SU-DHL-6 (cell line): ENCODE measurements around the gene NFATC1.

Source experiments
- H2AFZ ChIP-seq: fragments of 200-600 bp; sonication (generic); 2 replicates; pipeline ENCODE4 v1.6.1; 2014; ENCODE audit warnings: low read depth, mild to moderate bottlenecking, moderate library complexity, mixed read lengths, antibody characterized with exemption, low read length; ENCODE audit not compliant: severe bottlenecking
- H3F3A ChIP-seq: fragments of 200-600 bp; shearing (Covaris generic); 2 replicates; pipeline ENCODE4 v1.6.0; 2016; ENCODE audit warnings: antibody characterized with exemption, mild to moderate bottlenecking; ENCODE audit not compliant: insufficient read depth
- H3K27ac ChIP-seq: fragments of 200-600 bp; sonication (generic); 2 replicates; pipeline ENCODE4 v1.5.1; 2016; ENCODE audit warnings: low read depth, mild to moderate bottlenecking, low read length, moderate library complexity, mixed read lengths
- H3K27me3 ChIP-seq: fragments of 200-600 bp; sonication (generic), shearing (Covaris generic); 2 replicates; pipeline ENCODE4 v1.6.0; 2014; ENCODE audit warnings: mild to moderate bottlenecking, low read length
- H3K36me3 ChIP-seq: fragments of 200-600 bp; sonication (generic); 2 replicates; pipeline ENCODE4 v1.6.1; 2014; ENCODE audit warnings: mild to moderate bottlenecking, low read length, mixed read lengths
- H3K4me2 ChIP-seq: fragments of 300-600, 200-600 bp; shearing (Covaris generic), sonication (generic); 2 replicates; pipeline ENCODE4 v1.6.0; 2014; ENCODE audit warnings: low read length, low read depth, mild to moderate bottlenecking; ENCODE audit not compliant: poor library complexity, severe bottlenecking
- H3K4me3 ChIP-seq: fragments of 200-600 bp; sonication (generic); 2 replicates; pipeline ENCODE4 v1.5.1; 2014; ENCODE audit warnings: antibody characterized with exemption, low read length, mild to moderate bottlenecking, mixed read lengths; ENCODE audit not compliant: insufficient read depth, poor library complexity, severe bottlenecking
- H3K79me2 ChIP-seq: fragments of 200-600 bp; sonication (generic); 2 replicates; pipeline ENCODE4 v1.6.1; 2014; ENCODE audit warnings: mild to moderate bottlenecking, low read length, moderate library complexity; ENCODE audit not compliant: insufficient read depth
- H3K9ac ChIP-seq: fragments of 200-600 bp; sonication (generic); 2 replicates; pipeline ENCODE4 v1.7.0; 2014; ENCODE audit warnings: mild to moderate bottlenecking, low read length
- H3K9me2 ChIP-seq: fragments of 200-600 bp; sonication (generic); replicated peaks from 2 replicates; pipeline ENCODE4 v1.6.1; 2014; ENCODE audit warnings: low read length; ENCODE audit not compliant: insufficient read depth
- H3K9me3 ChIP-seq: fragments of 200-600 bp; sonication (generic); 2 replicates; pipeline ENCODE4 v1.6.1; 2014; ENCODE audit warnings: low read length, mixed read lengths; ENCODE audit not compliant: insufficient read depth
- H4K20me1 ChIP-seq: fragments of 200-600 bp; sonication (generic); 2 replicates; pipeline ENCODE4 v1.6.1; 2014; ENCODE audit warnings: low read depth, mild to moderate bottlenecking, antibody characterized with exemption, low read length, moderate library complexity, mixed read lengths
- EZH2phosphoT487 ChIP-seq: fragments of 200-600 bp; sonication (generic), shearing (Covaris generic); conservative IDR thresholded peaks from 2 replicates; pipeline ENCODE4 v1.6.1; 2018; ENCODE audit warnings: mild to moderate bottlenecking, antibody characterized with exemption, low read length, moderate library complexity, mixed read lengths
- TF ChIP-seq, protein P1 (sequence below): fragments of 200-600 bp; sonication (generic); IDR thresholded peaks from one replicate; pipeline ENCODE4 v1.5.1; 2017; ENCODE audit warnings: antibody characterized with exemption, mild to moderate bottlenecking, low read length, moderate library complexity; ENCODE audit not compliant: insufficient read depth, poor library complexity, severe bottlenecking

The NFATC1 gene

DNA sequence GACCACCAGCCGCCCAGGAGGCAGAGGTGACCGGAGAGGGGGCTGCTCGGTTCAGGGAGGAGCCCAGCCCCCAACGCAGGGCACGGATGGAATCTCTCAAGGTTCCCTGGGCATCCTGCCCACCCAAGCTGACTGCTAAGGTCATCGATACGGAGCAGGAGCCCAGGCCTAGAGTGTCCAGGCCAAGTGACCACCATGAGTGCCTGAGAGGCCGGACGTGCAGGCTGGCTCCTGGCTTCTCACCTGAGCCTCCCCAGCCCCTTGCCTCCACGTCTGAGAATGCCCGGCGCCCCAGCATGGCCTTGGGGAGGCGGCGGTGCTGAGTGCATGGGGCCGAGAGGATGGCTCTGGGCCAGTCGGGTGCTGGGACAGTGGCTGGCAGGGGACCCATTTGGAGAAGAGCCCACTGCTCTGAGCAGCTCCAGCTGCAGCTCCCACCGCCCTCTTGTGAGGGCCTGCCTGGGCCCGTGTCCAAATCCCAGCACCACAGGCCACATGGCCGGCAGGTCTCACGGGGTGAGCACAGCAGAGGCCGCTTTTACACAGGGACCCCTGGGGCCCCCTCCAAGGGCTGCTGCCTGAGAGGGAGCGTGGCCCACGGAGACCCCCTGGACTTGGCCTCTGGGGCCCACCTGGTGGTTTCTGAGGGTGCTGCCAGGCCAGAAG lies 181.1 kb downstream of the NFATC1 start:
- no peak overlapping the region for H3K9ac ChIP-seq
- no peak overlapping the region for H3K4me3 ChIP-seq
- H3K27me3 ChIP-seq = no peaks in the 10 kb centered on the region
- no peaks in the 10 kb centered on the region for H3K79me2 ChIP-seq
- peaks cover 17% of the 10 kb centered on the region for H3K9me3 ChIP-seq
- no peaks in the 10 kb centered on the region for H3F3A ChIP-seq
- no peaks in the 10 kb centered on the region for H4K20me1 ChIP-seq
- no peaks in the 10 kb centered on the region for H3K36me3 ChIP-seq
- H3K4me2 ChIP-seq = no peak overlapping the region
- no peaks in the 10 kb centered on the region for H3K9me2 ChIP-seq
- H2AFZ ChIP-seq = no peak overlapping the region
- no peak for TF ChIP-seq EZH2phosphoT487
- TF ChIP-seq, protein P1, sequence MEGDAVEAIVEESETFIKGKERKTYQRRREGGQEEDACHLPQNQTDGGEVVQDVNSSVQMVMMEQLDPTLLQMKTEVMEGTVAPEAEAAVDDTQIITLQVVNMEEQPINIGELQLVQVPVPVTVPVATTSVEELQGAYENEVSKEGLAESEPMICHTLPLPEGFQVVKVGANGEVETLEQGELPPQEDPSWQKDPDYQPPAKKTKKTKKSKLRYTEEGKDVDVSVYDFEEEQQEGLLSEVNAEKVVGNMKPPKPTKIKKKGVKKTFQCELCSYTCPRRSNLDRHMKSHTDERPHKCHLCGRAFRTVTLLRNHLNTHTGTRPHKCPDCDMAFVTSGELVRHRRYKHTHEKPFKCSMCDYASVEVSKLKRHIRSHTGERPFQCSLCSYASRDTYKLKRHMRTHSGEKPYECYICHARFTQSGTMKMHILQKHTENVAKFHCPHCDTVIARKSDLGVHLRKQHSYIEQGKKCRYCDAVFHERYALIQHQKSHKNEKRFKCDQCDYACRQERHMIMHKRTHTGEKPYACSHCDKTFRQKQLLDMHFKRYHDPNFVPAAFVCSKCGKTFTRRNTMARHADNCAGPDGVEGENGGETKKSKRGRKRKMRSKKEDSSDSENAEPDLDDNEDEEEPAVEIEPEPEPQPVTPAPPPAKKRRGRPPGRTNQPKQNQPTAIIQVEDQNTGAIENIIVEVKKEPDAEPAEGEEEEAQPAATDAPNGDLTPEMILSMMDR = no peak
- H3K27ac ChIP-seq = no peak overlapping the region

DNA sequence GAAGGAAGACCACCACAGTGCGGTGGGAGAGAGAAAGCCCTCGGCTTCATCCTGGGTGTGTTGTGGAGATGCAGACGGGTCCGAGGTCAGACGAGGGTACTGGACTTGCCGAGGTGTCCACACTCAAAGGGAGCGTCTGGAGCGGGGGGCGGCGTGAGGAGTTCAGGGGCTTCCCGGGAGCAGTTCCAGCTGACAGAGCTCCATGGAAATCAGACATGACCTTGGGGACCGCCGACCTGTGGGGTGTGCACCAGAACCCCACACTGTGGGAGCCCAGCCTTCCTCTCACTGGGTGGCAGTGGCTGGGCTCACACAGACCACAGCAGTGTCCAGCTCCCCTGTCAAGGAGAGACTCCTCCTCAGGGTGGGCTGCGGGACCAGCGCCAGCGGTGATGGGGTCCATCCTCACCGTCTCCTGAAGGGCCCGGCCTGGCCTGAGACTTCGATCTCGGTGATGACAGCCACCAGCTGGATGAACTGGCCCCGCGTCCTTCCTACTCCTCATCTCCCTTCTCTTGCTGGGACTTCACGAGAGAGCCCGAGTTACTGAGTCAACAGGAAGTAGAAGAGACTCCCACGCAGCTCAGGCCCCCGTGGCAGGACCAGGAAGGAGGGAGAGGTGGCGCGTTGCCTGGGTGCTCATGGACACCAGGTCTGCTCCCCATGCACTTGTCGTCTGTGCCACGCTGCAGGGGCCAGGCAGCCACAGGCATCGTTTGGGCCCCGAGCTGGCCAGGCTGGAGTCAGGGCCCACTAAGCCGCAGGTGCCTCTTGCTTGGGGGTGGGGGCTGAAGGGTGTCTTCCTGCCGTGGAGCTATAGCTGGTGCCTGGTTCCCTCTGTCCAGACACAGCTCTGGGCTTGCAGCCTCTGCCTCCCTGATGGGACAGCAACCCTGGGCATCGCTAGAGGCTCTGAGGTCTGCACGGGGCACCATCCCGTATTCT lies 182.0 kb downstream of the NFATC1 start:
- Histone ChIP-seq H2AFZ (no peak overlapping the region), H3K79me2 (no peaks in the 10 kb centered on the region), H4K20me1 (no peaks in the 10 kb centered on the region), H3K4me3 (no peak overlapping the region), H3K9ac (no peak overlapping the region), H3K27me3 (no peaks in the 10 kb centered on the region), H3K4me2 (no peak overlapping the region), H3K9me3 (peaks cover 8% of the 10 kb centered on the region; the same call in 1 of the 2 replicates), H3K27ac (no peak overlapping the region), H3K36me3 (no peaks in the 10 kb centered on the region), H3K9me2 (no peaks in the 10 kb centered on the region), H3F3A (no peaks in the 10 kb centered on the region)
- TF ChIP-seq, protein P1 = no peak
- no peak for TF ChIP-seq EZH2phosphoT487

DNA sequence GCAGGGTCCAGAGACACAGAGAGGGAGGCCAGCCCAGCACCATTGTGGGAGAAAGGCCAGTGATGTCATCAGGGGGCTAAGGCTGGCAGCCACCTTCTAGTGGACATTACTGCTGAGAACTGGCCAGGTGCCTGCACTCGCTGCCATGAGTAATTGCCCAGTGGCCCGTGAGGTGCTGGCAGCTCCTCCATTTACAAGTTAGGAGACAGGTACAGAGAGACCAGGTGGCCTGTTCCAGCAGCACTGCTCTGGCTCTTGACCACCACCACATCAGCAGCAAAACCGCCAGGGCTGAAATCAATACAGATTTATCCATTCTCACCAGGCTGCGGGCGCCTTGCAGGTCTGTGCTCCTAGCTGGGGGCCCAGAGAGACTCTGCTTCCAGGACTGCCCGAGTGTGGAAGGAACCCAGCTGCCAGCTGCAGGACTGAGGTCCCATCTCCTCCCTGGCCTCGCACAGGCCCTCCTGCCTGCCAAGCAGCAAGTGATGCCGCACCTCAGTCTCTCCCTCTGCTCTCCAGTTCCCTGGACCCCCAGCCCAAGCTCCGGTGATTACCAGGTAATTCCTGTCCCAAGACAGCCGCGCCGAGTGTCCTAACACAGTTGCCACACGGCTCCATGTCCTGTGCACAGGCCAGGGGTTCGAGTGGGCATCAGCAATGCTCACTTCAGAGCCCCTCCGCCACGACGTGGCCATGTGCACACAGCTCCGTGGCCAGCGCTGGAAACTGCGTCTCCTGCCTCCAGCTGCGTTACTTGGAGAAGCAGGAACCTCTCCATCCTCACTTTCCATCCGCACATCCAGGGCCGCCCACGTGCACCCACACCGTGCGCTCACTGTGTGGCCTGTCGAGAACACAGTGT lies 182.9 kb downstream of the NFATC1 start:
- H3K4me3 ChIP-seq = no peak overlapping the region
- no peaks in the 10 kb centered on the region for H4K20me1 ChIP-seq
- H3K27me3 ChIP-seq = no peaks in the 10 kb centered on the region
- no peaks in the 10 kb centered on the region for H3K9me3 ChIP-seq
- no peak overlapping the region for H3K9ac ChIP-seq
- no peak overlapping the region for H2AFZ ChIP-seq
- no peaks in the 10 kb centered on the region for H3K36me3 ChIP-seq
- no peak overlapping the region for H3K27ac ChIP-seq
- H3F3A ChIP-seq = no peaks in the 10 kb centered on the region
- H3K79me2 ChIP-seq = no peaks in the 10 kb centered on the region
- no peaks in the 10 kb centered on the region for H3K9me2 ChIP-seq
- TF ChIP-seq, protein P1 = no peak
- TF ChIP-seq EZH2phosphoT487 = no peak
- H3K4me2 ChIP-seq = no peak overlapping the region
